Adrenal gland (tissue), 12 donors: Measurements from ENCODE around the gene PPP1R3E. TPM values are rescaled to one million over a fixed set of nuclear protein-coding genes. Genes with fewer than 3 reads are reported as not detected.
A peak's percentile ranks its signal among the peaks of the same experiment; 100 is the strongest.

ENCODE experiments used
- DNase-seq, 7 donors: peaks; one replicate each; pipeline ENCODE4 v3.0.0-alpha.2; 2019 to 2020
- H3K27ac ChIP-seq, 5 donors: fragments of 200-600 bp; sonication (generic) in 4 of 5; 1 replicate in 3 of 5; 2 replicates in 2 of 5; pipeline versions ENCODE4 v1.5.1 to v1.8.0; 2016 to 2020; ENCODE audit warnings: mild to moderate bottlenecking in 1 of 5
- H3K27me3 ChIP-seq: fragments of 200-600 bp; 2 replicates; pipeline ENCODE4 v1.8.0; 2021
- H3K36me3 ChIP-seq, 2 donors: fragments of 200-600 bp; replicated peaks in 1 of 2; 1 replicate in 1 of 2; 2 replicates in 1 of 2; pipeline versions ENCODE4 v1.5.1 to v1.8.0; 2018 to 2022
- H3K4me1 ChIP-seq, 2 donors: fragments of 200-600 bp; replicated peaks in 1 of 2; 1 replicate in 1 of 2; 2 replicates in 1 of 2; pipeline versions ENCODE4 v1.5.1 to v1.8.0; 2018 to 2021
- H3K4me3 ChIP-seq, 4 donors: fragments of 200-600 bp; sonication (generic) in 3 of 4; one replicate each; pipeline ENCODE4 v1.5.1; 2016 to 2018
- H3K9me3 ChIP-seq, 3 donors: fragments of 200-600 bp; sonication (generic) in 1 of 3; replicated peaks in 1 of 3; 1 replicate in 2 of 3; 2 replicates in 1 of 3; pipeline versions ENCODE4 v1.5.1 to v1.8.0; 2016 to 2021
- CTCF ChIP-seq, 6 experiments: fragments of 450-650 bp in 4 of 6; fragments of 200-600 bp in 2 of 6; sonication (generic) in 1 of 6; IDR thresholded peaks; 1 replicate in 5 of 6; 2 replicates in 1 of 6; pipeline versions ENCODE4 v1.5.1 to v1.8.0; 2016 to 2021; ENCODE audit warnings: antibody characterized with exemption in 6 of 6, mild to moderate bottlenecking in 2 of 6, moderate library complexity in 1 of 6
- POLR2A ChIP-seq, 2 donors: fragments of 450-650 bp; IDR thresholded peaks; one replicate each; pipeline ENCODE4 v1.6.1; 2017; ENCODE audit warnings: antibody characterized with exemption in 2 of 2, mild to moderate bottlenecking in 2 of 2, moderate library complexity in 1 of 2
- WGBS, 4 donors: extraction: QIAGEN DNeasy Blood & Tissue Kit in 2 of 4; methylation state at CpG; one replicate each; pipeline versions ENCODE4 v1.1.5 to v1.1.7; 2013 to 2017; 5-methylcytosine and 5-hydroxymethylcytosine counted together
- intact Hi-C, 2 donors: fragments of 100-400 bp; cut with DNase I; formaldehyde crosslinking; loops; one replicate each; pipeline versions ENCODE4 v1.14.1 to v1.15.0; 2022 to 2023
- polyA plus RNA-seq, 3 donors: library from polyadenylated mRNA; stranded (reverse); fragments of 200-250 nt in 2 of 3; fragments of 350-450 nt in 1 of 3; fragmentation: Illumina TruSeq in 1 of 3; extraction: RNeasy Lipid Tissue Mini Kit (QIAGEN cat#74804) in 1 of 3; gene quantifications; one replicate each; pipeline ENCODE4 v1.2.3, GENCODE V29; 2013 to 2014
- total RNA-seq, 9 donors: library from RNA; depleted of rRNA in 4 of 9; stranded (reverse); fragments of >200 nt in 4 of 9; fragments of 120-200 nt in 1 of 9; fragmentation: NEBNext Ultra II Directional in 1 of 9; extraction: Animal tissue kit (Norgen Biotek cat#: 25700) in 1 of 9; gene quantifications; one replicate each; pipeline versions ENCODE4 v1.1.0 to v1.2.4, GENCODE V29; 2013 to 2023
- donor health status: healthy with polysubstance abuse.
- donor health status: Bipolar disorder and iron deficiency.
- donor health status: DM: yes; HTN: yes; CAD: no.
- donor health status: DM: no; HTN: no; CAD: no.
- donor health status: DM: no; HTN: no; CAD: no.
- donor health status: DM: yes; HTN: yes; CAD: no.

PPP1R3E gene
- total and polyA plus RNA-seq, 12 donors = 2.2 to 82.8 (median 13.4) TPM

DNA sequence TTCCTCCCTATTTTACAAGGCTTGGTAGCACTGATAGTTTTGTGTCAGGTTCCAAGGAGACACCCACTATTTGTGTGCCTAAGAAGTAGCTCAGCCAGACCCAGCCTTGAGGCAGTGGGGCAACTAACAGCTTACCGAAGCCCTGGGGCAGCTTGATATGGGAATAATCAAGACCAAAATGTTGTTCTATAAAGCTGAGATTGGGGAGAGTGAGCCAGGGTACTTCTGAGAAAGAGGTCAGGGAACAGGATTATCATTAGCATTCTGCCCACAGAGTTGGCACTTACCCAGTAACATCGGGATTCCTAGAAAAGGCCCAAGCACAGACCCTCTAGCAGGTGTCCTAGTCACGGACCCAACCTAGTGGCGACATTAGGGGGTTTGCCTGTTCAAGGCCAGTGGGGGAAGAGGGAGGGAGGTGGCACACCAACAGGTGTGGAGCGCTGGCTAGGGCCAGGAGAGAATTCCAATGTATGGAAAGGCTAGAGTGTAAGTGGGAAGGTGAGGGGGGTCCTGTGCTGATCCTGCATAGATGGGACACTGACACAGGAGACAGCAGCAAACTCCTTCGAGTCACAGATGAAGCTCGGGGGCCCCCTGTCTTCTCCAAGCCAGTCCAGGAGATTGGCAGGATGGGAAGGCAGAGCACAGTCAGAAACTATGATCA, 4.9 kb downstream of the PPP1R3E start:
- peak overlapping the region in 1 of 5 donors; percentile 99 for H3K27ac ChIP-seq
- H3K36me3 ChIP-seq = peaks cover 0 to 5% of the 10 kb centered on the region in 2 donors
- intact Hi-C loops = loop anchor here in 1 of 2 donors (10.0 kb wide), 1 partner anchor 173 kb away; no protein-coding TSS in a partner anchor
- WGBS, 4 donors = 87 to 92% (median 90%) methylated on average over 6 to 7 of the region's 7 CpGs
- H3K9me3 ChIP-seq = no peaks in the 10 kb centered on the region
- TF ChIP-seq CTCF (IDR thresholded peaks at IDR 0.05) (no peak), POLR2A (IDR thresholded peaks at IDR 0.05) (no peak)
- peak in 1 of 7 donors; percentile 51 for DNase-seq
- H3K27me3 ChIP-seq = no peaks in the 10 kb centered on the region
- H3K4me1 ChIP-seq = peaks cover 10 to 22% of the 10 kb centered on the region in 2 donors
- no peak overlapping the region for H3K4me3 ChIP-seq

GRCh38 chr14:23297096-23297495, 5.6 kb downstream of the PPP1R3E start:
- intact Hi-C loops = loop anchor here in 1 of 2 donors (10.0 kb wide), 1 partner anchor 172 kb away; no protein-coding TSS in a partner anchor
- no peaks in the 10 kb centered on the region for H3K27me3 ChIP-seq
- no peak overlapping the region for H3K4me3 ChIP-seq
- no peak for TF ChIP-seq CTCF (IDR thresholded peaks at IDR 0.05)
- no peak for TF ChIP-seq POLR2A (IDR thresholded peaks at IDR 0.05)
- no peak overlapping the region for H3K27ac ChIP-seq
- H3K9me3 ChIP-seq = no peaks in the 10 kb centered on the region
- peaks cover 7 to 21% of the 10 kb centered on the region in 2 donors for H3K4me1 ChIP-seq
- WGBS, 4 donors = 87 to 95% (median 92%) methylated on average over 7 of the region's 7 CpGs
- H3K36me3 ChIP-seq = peaks cover 0 to 5% of the 10 kb centered on the region in 2 donors
- peak in 1 of 7 donors; percentile 47 for DNase-seq

- peak in 1 of 7 donors; percentile 46 for DNase-seq
- Histone ChIP-seq H3K9me3 (no peaks in the 10 kb centered on the region), H3K27ac (no peak overlapping the region), H3K4me3 (no peak overlapping the region), H3K27me3 (no peaks in the 10 kb centered on the region), H3K36me3 (peaks cover 0 to 5% of the 10 kb centered on the region in 2 donors), H3K4me1 (peaks cover 7 to 21% of the 10 kb centered on the region in 2 donors)
- 86 to 94% (median 92%) methylated on average over 7 of the region's 7 CpGs for WGBS, 4 donors
- intact Hi-C loops = loop anchor here in 1 of 2 donors (10.0 kb wide), 1 partner anchor 171 kb away; no protein-coding TSS in a partner anchor
- TF ChIP-seq CTCF (IDR thresholded peaks at IDR 0.05) (no peak), POLR2A (IDR thresholded peaks at IDR 0.05) (no peak)
These were observed 6.5 kb downstream of the PPP1R3E start for GRCh38 chr14:23296012-23296777.
